CD14-positive monocyte (primary cell): ENCODE measurements around the gene PANX2. TPM values are rescaled to one million over a fixed set of nuclear protein-coding genes. Genes with fewer than 3 reads are reported as not detected.

Experiments used
- DNase-seq, 3 donors: peaks; one replicate each; pipeline ENCODE4 v3.0.0-alpha.2; 2011 to 2022
- H2AFZ ChIP-seq: 2 replicates; pipeline ENCODE4 v1.6.0; 2012; ENCODE audit warnings: mild to moderate bottlenecking, low read depth, low read length, inconsistent platforms; ENCODE audit not compliant: insufficient read depth, poor library complexity, severe bottlenecking
- H3K27ac ChIP-seq, 2 donors: 1 replicate in 1 of 2; 2 replicates in 1 of 2; pipeline ENCODE4 v1.5.1; 2012 to 2013; ENCODE audit warnings: low read length in 2 of 2, control low read depth in 1 of 2, inconsistent platforms in 1 of 2, low read depth in 1 of 2, mild to moderate bottlenecking in 1 of 2
- H3K27me3 ChIP-seq, 2 donors: one replicate each; pipeline versions ENCODE4 v1.6.0 to v1.6.1; 2011 to 2013; ENCODE audit warnings: low read length in 2 of 2; ENCODE audit not compliant: control insufficient read depth in 2 of 2, insufficient read depth in 2 of 2
- H3K36me3 ChIP-seq, 2 donors: replicated peaks in 1 of 2; 1 replicate in 1 of 2; 2 replicates in 1 of 2; pipeline versions ENCODE4 v1.5.1 to v1.6.1; 2012 to 2013; ENCODE audit warnings: low read length in 2 of 2, control low read depth in 1 of 2, inconsistent platforms in 1 of 2, mild to moderate bottlenecking in 1 of 2; ENCODE audit not compliant: insufficient read depth in 2 of 2, control insufficient read depth in 1 of 2
- H3K4me1 ChIP-seq, 2 donors: 1 replicate in 1 of 2; 2 replicates in 1 of 2; pipeline versions ENCODE4 v1.5.1 to v1.6.1; 2012 to 2013; ENCODE audit warnings: low read length in 2 of 2, control low read depth in 1 of 2, inconsistent platforms in 1 of 2, mild to moderate bottlenecking in 1 of 2, moderate library complexity in 1 of 2; ENCODE audit not compliant: insufficient read depth in 2 of 2, control insufficient read depth in 1 of 2
- H3K4me2 ChIP-seq: replicated peaks from 2 replicates; pipeline ENCODE3; 2012; ENCODE audit warnings: low read length, moderate library complexity, mild to moderate bottlenecking; ENCODE audit not compliant: poor library complexity, severe bottlenecking; ENCODE audit errors: extremely low read depth
- H3K4me3 ChIP-seq, 3 experiments: fragments of 200-600 bp in 1 of 3; sonication (generic) in 1 of 3; replicated peaks in 1 of 3; 1 replicate in 2 of 3; 2 replicates in 1 of 3; pipeline ENCODE4 v1.5.1; 2011 to 2013; ENCODE audit warnings: low read length in 3 of 3, mild to moderate bottlenecking in 3 of 3, control low read depth in 2 of 3, low read depth in 2 of 3, inconsistent platforms in 1 of 3, moderate library complexity in 1 of 3
- H3K79me2 ChIP-seq: 2 replicates; pipeline ENCODE4 v1.6.0; 2012; ENCODE audit warnings: mild to moderate bottlenecking, control low read depth, inconsistent platforms, low read length, moderate library complexity; ENCODE audit not compliant: insufficient read depth
- H3K9ac ChIP-seq: 2 replicates; pipeline ENCODE4 v1.6.0; 2017; ENCODE audit warnings: low read length, mild to moderate bottlenecking; ENCODE audit not compliant: insufficient read depth, poor library complexity, severe bottlenecking
- H3K9me3 ChIP-seq, 2 donors: replicated peaks in 1 of 2; 1 replicate in 1 of 2; 2 replicates in 1 of 2; pipeline versions ENCODE4 v1.5.1 to v1.6.1; 2012 to 2013; ENCODE audit warnings: low read length in 2 of 2, control low read depth in 1 of 2; ENCODE audit not compliant: control insufficient read depth in 1 of 2, insufficient read depth in 1 of 2
- H4K20me1 ChIP-seq: 2 replicates; pipeline ENCODE4 v1.6.0; 2012; ENCODE audit warnings: mild to moderate bottlenecking, low read length, control low read depth, moderate library complexity; ENCODE audit not compliant: insufficient read depth
- H3K27ac Mint-ChIP-seq, 7 donors: one replicate each; pipeline ENCODE4 v1.8.0; 2020; ENCODE audit warnings: mild to moderate bottlenecking in 7 of 7, mixed read lengths in 7 of 7, moderate library complexity in 6 of 7, inconsistent platforms in 2 of 7
- H3K27me3 Mint-ChIP-seq, 3 donors: one replicate each; pipeline ENCODE4 v1.8.0; 2021 to 2022; ENCODE audit warnings: low read depth in 3 of 3, mild to moderate bottlenecking in 3 of 3, mixed read lengths in 3 of 3, moderate library complexity in 3 of 3, inconsistent platforms in 1 of 3
- H3K36me3 Mint-ChIP-seq, 2 donors: one replicate each; pipeline ENCODE4 v1.8.0; 2020; ENCODE audit warnings: mixed read lengths in 2 of 2, inconsistent platforms in 1 of 2, mild to moderate bottlenecking in 1 of 2
- H3K4me1 Mint-ChIP-seq: one replicate; pipeline ENCODE4 v1.8.0; 2020; ENCODE audit warnings: mild to moderate bottlenecking, mixed read lengths
- H3K4me3 Mint-ChIP-seq, 2 donors: one replicate each; pipeline ENCODE4 v1.8.0; 2020; ENCODE audit warnings: mild to moderate bottlenecking in 2 of 2, mixed read lengths in 2 of 2, moderate library complexity in 1 of 2
- H3K9me3 Mint-ChIP-seq, 7 donors: one replicate each; pipeline ENCODE4 v1.8.0; 2020 to 2022; ENCODE audit warnings: mixed read lengths in 7 of 7, mild to moderate bottlenecking in 6 of 7, moderate library complexity in 6 of 7, inconsistent platforms in 2 of 7
- CTCF ChIP-seq: fragments of 200-600 bp; IDR thresholded peaks from one replicate; pipeline ENCODE4 v1.8.0; 2022; ENCODE audit warnings: antibody characterized with exemption, mild to moderate bottlenecking
- WGBS: methylation state at CpG from one replicate; pipeline ENCODE4 v1.1.5; 2013; ENCODE audit warnings: missing lambda C conversion rate; ENCODE audit not compliant: insufficient coverage; 5-methylcytosine and 5-hydroxymethylcytosine counted together
- intact Hi-C, 2 donors: fragments of 100-400 bp; cut with micrococcal nuclease; formaldehyde crosslinking; loops; one replicate each; pipeline versions ENCODE4 v1.15.0 to v1.15.1; 2023
- polyA plus RNA-seq, 3 donors: library from polyadenylated mRNA; depleted of rRNA in 1 of 3; unstranded in 2 of 3; stranded (reverse) in 1 of 3; fragments of 300-500 nt in 2 of 3; fragments of >200 nt in 1 of 3; fragmentation: Illumina TruSeq in 2 of 3; gene quantifications; 1 replicate in 2 of 3; 2 replicates in 1 of 3; pipeline ENCODE4 v1.2.3, GENCODE V29; 2012 to 2021

Gene PANX2
- polyA plus RNA-seq, 3 donors: 0.05 to 6.0 TPM; not detected in 1

- Histone ChIP-seq H3K27ac (no peak overlapping the region), H3K4me3 (no peak overlapping the region), H3K36me3 (peaks cover 67 to 83% of the 10 kb centered on the region in 2 donors), H3K79me2 (no peaks in the 10 kb centered on the region), H3K9ac (no peak overlapping the region), H3K4me2 (no peak overlapping the region), H3K27me3 (no peaks in the 10 kb centered on the region), H3K4me1 (no peaks in the 10 kb centered on the region), H4K20me1 (no peaks in the 10 kb centered on the region), H3K9me3 (no peaks in the 10 kb centered on the region), H2AFZ (no peak overlapping the region)
- Mint-ChIP-seq H3K27ac (no peak overlapping the region), H3K27me3 (peaks cover 0 to 2% (median 0%) of the 10 kb centered on the region in 3 donors), H3K9me3 (no peaks in the 10 kb centered on the region), H3K4me1 (no peaks in the 10 kb centered on the region), H3K36me3 (peaks cover 58 to 87% of the 10 kb centered on the region in 2 donors), H3K4me3 (no peak overlapping the region)
- DNase-seq: no peak
- 99% methylated on average over 22 of the region's 31 CpGs for WGBS
- intact Hi-C loops: no loop called here
- no peak for TF ChIP-seq CTCF
Observed at GRCh38 chr22:50226063-50226874, 55.7 kb downstream of the PANX2 start.

- H3K36me3 Mint-ChIP-seq: peaks cover 57 to 88% of the 10 kb centered on the region in 2 donors
- Histone ChIP-seq H4K20me1 (no peaks in the 10 kb centered on the region), H3K4me3 (no peak overlapping the region), H3K36me3 (peaks cover 61 to 83% of the 10 kb centered on the region in 2 donors), H3K4me2 (no peak overlapping the region), H2AFZ (no peak overlapping the region), H3K9me3 (no peaks in the 10 kb centered on the region), H3K27ac (no peak overlapping the region), H3K27me3 (no peaks in the 10 kb centered on the region), H3K79me2 (no peaks in the 10 kb centered on the region), H3K4me1 (no peaks in the 10 kb centered on the region), H3K9ac (no peak overlapping the region)
- H3K9me3 Mint-ChIP-seq: no peaks in the 10 kb centered on the region
- intact Hi-C loops: no loop called here
- TF ChIP-seq CTCF: no peak
- peaks cover 0 to 2% (median 0%) of the 10 kb centered on the region in 3 donors for H3K27me3 Mint-ChIP-seq
- 97% methylated on average over 18 of the region's 18 CpGs for WGBS
- H3K4me3 Mint-ChIP-seq: no peak overlapping the region
- no peaks in the 10 kb centered on the region for H3K4me1 Mint-ChIP-seq
- no peak overlapping the region for H3K27ac Mint-ChIP-seq
- DNase-seq: no peak
Observed at GRCh38 chr22:50226875-50227165, 56.3 kb downstream of the PANX2 start.
